ENCODE measurements around the gene CDKN2AIP. TPM values are rescaled to one million over a fixed set of nuclear protein-coding genes. Genes with fewer than 3 reads are reported as not detected.

CDKN2AIP gene, protein sequence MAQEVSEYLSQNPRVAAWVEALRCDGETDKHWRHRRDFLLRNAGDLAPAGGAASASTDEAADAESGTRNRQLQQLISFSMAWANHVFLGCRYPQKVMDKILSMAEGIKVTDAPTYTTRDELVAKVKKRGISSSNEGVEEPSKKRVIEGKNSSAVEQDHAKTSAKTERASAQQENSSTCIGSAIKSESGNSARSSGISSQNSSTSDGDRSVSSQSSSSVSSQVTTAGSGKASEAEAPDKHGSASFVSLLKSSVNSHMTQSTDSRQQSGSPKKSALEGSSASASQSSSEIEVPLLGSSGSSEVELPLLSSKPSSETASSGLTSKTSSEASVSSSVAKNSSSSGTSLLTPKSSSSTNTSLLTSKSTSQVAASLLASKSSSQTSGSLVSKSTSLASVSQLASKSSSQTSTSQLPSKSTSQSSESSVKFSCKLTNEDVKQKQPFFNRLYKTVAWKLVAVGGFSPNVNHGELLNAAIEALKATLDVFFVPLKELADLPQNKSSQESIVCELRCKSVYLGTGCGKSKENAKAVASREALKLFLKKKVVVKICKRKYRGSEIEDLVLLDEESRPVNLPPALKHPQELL
- total RNA-seq = 10.9 and 27.5 TPM in 2 replicates

DNA sequence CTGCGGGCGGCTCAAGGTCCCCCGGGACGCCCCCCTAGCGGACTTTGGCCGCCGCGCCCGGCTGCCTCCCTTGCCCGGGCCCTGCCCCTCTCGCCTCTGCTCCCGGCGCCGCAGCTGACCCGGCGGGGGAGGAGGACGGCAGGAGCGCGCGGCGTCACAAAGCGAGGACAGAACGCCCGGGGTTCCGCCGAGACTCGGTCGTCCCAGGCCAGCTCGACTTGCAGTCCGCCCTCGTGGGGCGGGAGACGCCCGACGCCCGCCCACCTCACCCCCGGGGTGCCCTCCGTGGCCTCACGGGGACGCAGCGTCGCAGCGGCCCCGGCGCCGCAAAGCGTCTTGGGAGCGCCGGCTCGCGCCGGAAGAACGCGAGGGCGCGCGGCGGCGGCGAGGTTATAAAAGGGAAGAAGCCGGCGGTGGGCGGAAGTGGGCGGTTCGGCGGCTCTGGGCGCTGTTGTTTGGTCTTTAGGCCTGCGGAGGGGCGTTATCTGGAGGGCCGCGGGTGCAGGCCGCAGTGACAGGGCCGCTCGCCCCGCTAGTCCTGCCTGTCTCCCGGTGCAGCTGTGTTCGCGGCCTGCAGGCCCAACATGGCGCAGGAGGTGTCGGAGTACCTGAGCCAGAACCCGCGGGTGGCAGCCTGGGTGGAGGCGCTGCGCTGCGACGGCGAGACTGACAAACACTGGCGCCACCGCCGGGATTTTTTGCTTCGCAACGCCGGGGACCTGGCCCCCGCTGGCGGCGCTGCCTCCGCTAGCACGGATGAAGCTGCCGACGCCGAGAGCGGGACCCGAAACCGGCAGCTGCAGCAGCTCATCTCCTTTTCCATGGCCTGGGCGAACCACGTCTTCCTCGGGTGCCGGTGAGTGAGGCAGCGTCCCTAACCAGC, at the start of gene CDKN2AIP:
Gene CDKN2AIP, plus strand, starts transcription at position 423 of the 883 bp plus-strand sequence. Its CDS starts 162 bp downstream, at position 585.

Other genes with a start within 250 kb of the CDKN2AIP start
- not detected in 2 replicates for gene CLDN22, start 124.4 kb upstream of the CDKN2AIP start, total RNA-seq
- not detected in 2 replicates for gene CLDN24, start 122.2 kb upstream of the CDKN2AIP start, total RNA-seq
- gene ING2, start 60.4 kb downstream of the CDKN2AIP start, total RNA-seq = 6.6 and 7.7 TPM in 2 replicates
- gene RWDD4, start 214.5 kb downstream of the CDKN2AIP start, total RNA-seq = 9.4 and 24.9 TPM in 2 replicates
- gene TRAPPC11, start 214.7 kb downstream of the CDKN2AIP start, total RNA-seq = 40.7 and 58.6 TPM in 2 replicates

Data from placental pericyte (primary cell).